Measurements from ENCODE around the gene GALNT6.

GALNT6 gene

GRCh38 chr12:51358496-51358895 lies 32.7 kb downstream of the GALNT6 start:
- no peak for DNase-seq (ENCODE audit: low spot score)
- no peak overlapping the region for H3K4me3 ChIP-seq (ENCODE audit: low read length in 2 of 2)
- no peaks in the 10 kb centered on the region for H3K79me1 ChIP-seq (ENCODE audit: low read depth, low read length)
- H3K9me3 ChIP-seq (replicated peaks in 1 of 2; ENCODE audit: control insufficient read depth in 2 of 2, insufficient read depth in 1 of 2, low read depth in 1 of 2, low read length in 2 of 2), result no peaks in the 10 kb centered on the region
- peaks cover 0 to 28% (median under 1%) of the 10 kb centered on the region in 3 experiments for H3K27me3 ChIP-seq (ENCODE audit: control insufficient read depth in 3 of 3, insufficient read depth in 3 of 3, low read depth in 1 of 3, low read length in 3 of 3)
- no peak overlapping the region for H2BK120ac ChIP-seq (ENCODE audit: low read depth, low read length)
- no peak overlapping the region for H3K23ac ChIP-seq (ENCODE audit: low read depth, low read length, poor library complexity)
- H2AFZ ChIP-seq (ENCODE audit: low read length), result no peak overlapping the region
- no peak overlapping the region for H4K8ac ChIP-seq (ENCODE audit: low read depth, low read length)
- H2AK5ac ChIP-seq (ENCODE audit: low read depth, low read length), result no peak overlapping the region
- no peak overlapping the region for H3K4ac ChIP-seq (ENCODE audit: low read length)
- no peak overlapping the region for H3K27ac ChIP-seq (replicated peaks; ENCODE audit: low read length)
- H3K4me1 ChIP-seq (ENCODE audit: control insufficient read depth in 2 of 2, insufficient read depth in 1 of 2, low read depth in 1 of 2, low read length in 2 of 2), result no peaks in the 10 kb centered on the region
- no peak overlapping the region for H4K91ac ChIP-seq (ENCODE audit: low read depth, low read length, poor library complexity)
- no peak overlapping the region for H3K14ac ChIP-seq (ENCODE audit: low read length)
- H3K4me2 ChIP-seq (ENCODE audit: insufficient read depth, low read length, poor library complexity, severe bottlenecking), result no peak overlapping the region
- H2BK15ac ChIP-seq (ENCODE audit: low read length), result no peak overlapping the region
- H2BK5ac ChIP-seq (ENCODE audit: low read length), result no peak overlapping the region
- H2BK12ac ChIP-seq (ENCODE audit: low read length), result no peak overlapping the region
- H3K36me3 ChIP-seq (replicated peaks in 1 of 2; ENCODE audit: control insufficient read depth in 2 of 2, insufficient read depth in 2 of 2, low read length in 2 of 2), result no peaks in the 10 kb centered on the region
- no peak overlapping the region for H3K9ac ChIP-seq (ENCODE audit: low read depth, low read length, poor library complexity)
- no peak overlapping the region for H3K18ac ChIP-seq (ENCODE audit: low read length)
- no CpG with 5 or more reads among the region's 8 CpGs for WGBS, 2 donors (ENCODE audit: extremely low coverage in 2 of 2, insufficient read length in 2 of 2, insufficient replicate concordance in 1 of 2)

DNA sequence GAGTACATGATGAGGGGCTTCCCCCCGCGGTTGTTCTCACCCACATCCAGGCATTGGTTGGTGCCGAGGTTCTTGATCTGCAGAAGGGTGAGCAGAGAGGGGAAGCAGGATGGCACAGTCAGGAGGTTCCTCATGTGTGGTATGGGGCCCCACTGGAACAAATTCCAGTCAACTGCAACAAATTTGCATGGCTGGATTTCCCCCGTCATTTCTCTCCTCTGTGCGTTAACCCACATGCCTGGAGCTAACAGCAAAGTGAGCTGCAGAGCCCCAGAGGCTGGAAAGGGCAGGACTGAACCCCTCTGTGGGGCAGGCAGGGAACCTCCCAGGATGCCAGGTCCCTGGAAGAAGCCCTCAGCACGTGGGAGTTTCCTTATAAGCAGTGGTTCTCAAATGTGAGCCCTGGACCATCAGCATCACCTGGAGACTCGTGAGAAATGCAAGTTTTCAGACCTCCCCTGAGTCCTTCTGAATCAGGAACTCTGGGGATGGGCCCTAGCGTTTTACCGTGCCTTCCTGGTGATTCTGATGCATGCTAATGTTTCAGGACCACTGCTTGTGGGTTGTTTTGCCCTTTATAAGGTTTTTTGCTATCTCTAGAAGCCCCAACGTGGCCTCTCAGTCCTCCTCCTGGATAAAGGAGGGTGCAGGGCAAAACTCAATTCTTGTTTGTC lies 33.7 kb downstream of the GALNT6 start:
- WGBS, 2 donors (ENCODE audit: extremely low coverage in 2 of 2, insufficient read length in 2 of 2, insufficient replicate concordance in 1 of 2), result no CpG with 5 or more reads among the region's 10 CpGs
- Histone ChIP-seq H3K9me3 (replicated peaks in 1 of 2; ENCODE audit: control insufficient read depth in 2 of 2, insufficient read depth in 1 of 2, low read depth in 1 of 2, low read length in 2 of 2) (no peaks in the 10 kb centered on the region), H3K36me3 (replicated peaks in 1 of 2; ENCODE audit: control insufficient read depth in 2 of 2, insufficient read depth in 2 of 2, low read length in 2 of 2) (no peaks in the 10 kb centered on the region)

GRCh38 chr12:51351913-51352532 lies 39.2 kb downstream of the GALNT6 start:
- no peak overlapping the region for H2BK15ac ChIP-seq (ENCODE audit: low read length)
- no peak overlapping the region for H2BK120ac ChIP-seq (ENCODE audit: low read depth, low read length)
- no peak overlapping the region for H3K14ac ChIP-seq (ENCODE audit: low read length)
- H2BK12ac ChIP-seq (ENCODE audit: low read length), result no peak overlapping the region
- WGBS, 2 donors (ENCODE audit: extremely low coverage in 2 of 2, insufficient read length in 2 of 2, insufficient replicate concordance in 1 of 2), result no CpG with 5 or more reads among the region's 11 CpGs
- no peak overlapping the region for H3K4ac ChIP-seq (ENCODE audit: low read length)
- H3K27ac ChIP-seq (replicated peaks; ENCODE audit: low read length), result no peak overlapping the region
- H4K8ac ChIP-seq (ENCODE audit: low read depth, low read length), result no peak overlapping the region
- no peaks in the 10 kb centered on the region for H3K4me1 ChIP-seq (ENCODE audit: control insufficient read depth in 2 of 2, insufficient read depth in 1 of 2, low read depth in 1 of 2, low read length in 2 of 2)
- no peak overlapping the region for H3K9ac ChIP-seq (ENCODE audit: low read depth, low read length, poor library complexity)
- peak; percentile 75 for DNase-seq (ENCODE audit: low spot score)
- H2AFZ ChIP-seq (ENCODE audit: low read length), result no peak overlapping the region
- H3K4me3 ChIP-seq (ENCODE audit: low read length in 2 of 2), result no peak overlapping the region
- peaks cover 0 to 28% (median 0%) of the 10 kb centered on the region in 3 experiments for H3K27me3 ChIP-seq (ENCODE audit: control insufficient read depth in 3 of 3, insufficient read depth in 3 of 3, low read depth in 1 of 3, low read length in 3 of 3)
- H3K18ac ChIP-seq (ENCODE audit: low read length), result no peak overlapping the region
- no peaks in the 10 kb centered on the region for H3K36me3 ChIP-seq (replicated peaks in 1 of 2; ENCODE audit: control insufficient read depth in 2 of 2, insufficient read depth in 2 of 2, low read length in 2 of 2)
- no peak overlapping the region for H3K4me2 ChIP-seq (ENCODE audit: insufficient read depth, low read length, poor library complexity, severe bottlenecking)
- H2BK5ac ChIP-seq (ENCODE audit: low read length), result no peak overlapping the region
- no peak overlapping the region for H3K23ac ChIP-seq (ENCODE audit: low read depth, low read length, poor library complexity)
- H2AK5ac ChIP-seq (ENCODE audit: low read depth, low read length), result no peak overlapping the region
- no peaks in the 10 kb centered on the region for H3K79me1 ChIP-seq (ENCODE audit: low read depth, low read length)
- no peaks in the 10 kb centered on the region for H3K9me3 ChIP-seq (replicated peaks in 1 of 2; ENCODE audit: control insufficient read depth in 2 of 2, insufficient read depth in 1 of 2, low read depth in 1 of 2, low read length in 2 of 2)
- no peak overlapping the region for H4K91ac ChIP-seq (ENCODE audit: low read depth, low read length, poor library complexity)

More for the DNA sequence above, 33.7 kb downstream of the GALNT6 start:
- Histone ChIP-seq H3K18ac (ENCODE audit: low read length) (no peak overlapping the region), H4K91ac (ENCODE audit: low read depth, low read length, poor library complexity) (no peak overlapping the region), H3K27ac (replicated peaks; ENCODE audit: low read length) (no peak overlapping the region), H3K27me3 (ENCODE audit: control insufficient read depth in 3 of 3, insufficient read depth in 3 of 3, low read depth in 1 of 3, low read length in 3 of 3) (peaks cover 0 to 28% (median 0%) of the 10 kb centered on the region in 3 experiments), H3K9ac (ENCODE audit: low read depth, low read length, poor library complexity) (no peak overlapping the region), H2AFZ (ENCODE audit: low read length) (no peak overlapping the region), H4K8ac (ENCODE audit: low read depth, low read length) (no peak overlapping the region), H3K14ac (ENCODE audit: low read length) (peak overlapping the region; percentile 47), H3K4ac (ENCODE audit: low read length) (no peak overlapping the region), H3K4me2 (ENCODE audit: insufficient read depth, low read length, poor library complexity, severe bottlenecking) (no peak overlapping the region), H2BK5ac (ENCODE audit: low read length) (no peak overlapping the region), H3K4me1 (ENCODE audit: control insufficient read depth in 2 of 2, insufficient read depth in 1 of 2, low read depth in 1 of 2, low read length in 2 of 2) (no peaks in the 10 kb centered on the region), H3K23ac (ENCODE audit: low read depth, low read length, poor library complexity) (no peak overlapping the region), H3K4me3 (ENCODE audit: low read length in 2 of 2) (no peak overlapping the region), H2BK120ac (ENCODE audit: low read depth, low read length) (no peak overlapping the region), H2AK5ac (ENCODE audit: low read depth, low read length) (no peak overlapping the region), H2BK12ac (ENCODE audit: low read length) (no peak overlapping the region), H3K79me1 (ENCODE audit: low read depth, low read length) (no peaks in the 10 kb centered on the region), H2BK15ac (ENCODE audit: low read length) (no peak overlapping the region)
- DNase-seq (ENCODE audit: low spot score), result no peak

- H3K79me1 ChIP-seq (ENCODE audit: low read depth, low read length), result no peaks in the 10 kb centered on the region
- no peak overlapping the region for H3K27ac ChIP-seq (replicated peaks; ENCODE audit: low read length)
- no peak overlapping the region for H2BK15ac ChIP-seq (ENCODE audit: low read length)
- no peak overlapping the region for H3K9ac ChIP-seq (ENCODE audit: low read depth, low read length, poor library complexity)
- H2BK5ac ChIP-seq (ENCODE audit: low read length), result no peak overlapping the region
- H3K9me3 ChIP-seq (replicated peaks in 1 of 2; ENCODE audit: control insufficient read depth in 2 of 2, insufficient read depth in 1 of 2, low read depth in 1 of 2, low read length in 2 of 2), result no peaks in the 10 kb centered on the region
- no peak overlapping the region for H3K18ac ChIP-seq (ENCODE audit: low read length)
- H3K4me2 ChIP-seq (ENCODE audit: insufficient read depth, low read length, poor library complexity, severe bottlenecking), result no peak overlapping the region
- H2AFZ ChIP-seq (ENCODE audit: low read length), result no peak overlapping the region
- WGBS, 2 donors (ENCODE audit: extremely low coverage in 2 of 2, insufficient read length in 2 of 2, insufficient replicate concordance in 1 of 2), result no CpG with 5 or more reads among the region's 5 CpGs
- H4K91ac ChIP-seq (ENCODE audit: low read depth, low read length, poor library complexity), result no peak overlapping the region
- H3K14ac ChIP-seq (ENCODE audit: low read length), result no peak overlapping the region
- no peak overlapping the region for H4K8ac ChIP-seq (ENCODE audit: low read depth, low read length)
- H3K27me3 ChIP-seq (ENCODE audit: control insufficient read depth in 3 of 3, insufficient read depth in 3 of 3, low read depth in 1 of 3, low read length in 3 of 3), result peaks cover 0 to 20% (median 2%) of the 10 kb centered on the region in 3 experiments
- H3K23ac ChIP-seq (ENCODE audit: low read depth, low read length, poor library complexity), result no peak overlapping the region
- H2BK120ac ChIP-seq (ENCODE audit: low read depth, low read length), result no peak overlapping the region
- no peaks in the 10 kb centered on the region for H3K36me3 ChIP-seq (replicated peaks in 1 of 2; ENCODE audit: control insufficient read depth in 2 of 2, insufficient read depth in 2 of 2, low read length in 2 of 2)
- H2BK12ac ChIP-seq (ENCODE audit: low read length), result no peak overlapping the region
- H3K4ac ChIP-seq (ENCODE audit: low read length), result no peak overlapping the region
- no peak for DNase-seq (ENCODE audit: low spot score)
- H3K4me1 ChIP-seq (ENCODE audit: control insufficient read depth in 2 of 2, insufficient read depth in 1 of 2, low read depth in 1 of 2, low read length in 2 of 2), result peaks cover 0 to 5% of the 10 kb centered on the region in 2 donors
- H2AK5ac ChIP-seq (ENCODE audit: low read depth, low read length), result no peak overlapping the region
- H3K4me3 ChIP-seq (ENCODE audit: low read length in 2 of 2), result no peak overlapping the region
These were observed 42.2 kb downstream of the GALNT6 start for GRCh38 chr12:51349026-51349425.
